OCI-LY7 (cell line): ENCODE measurements around the gene WIPF2. TPM values are rescaled to one million over a fixed set of nuclear protein-coding genes. Genes with fewer than 3 reads are reported as not detected.

ENCODE experiments used
- BruUV-seq: library from RNA; stranded (reverse); fragments of 400-500 nt; replicated peaks from 2 replicates; lab custom pipeline; 2021; lab: Mats Ljungman, UMichigan
- CTCF ChIA-PET: fragments of 300-600 bp; sonication (Branson Sonifier 250); formaldehyde crosslinking; loops from one replicate; lab custom pipeline; 2022; ENCODE audit warnings: antibody characterized with exemption; ENCODE audit not compliant: unreplicated experiment; lab: Charles Lee
- POLR2A ChIA-PET: fragments of 300-600 bp; sonication (Branson Sonifier 250); formaldehyde crosslinking; loops from one replicate; lab custom pipeline; 2022; ENCODE audit warnings: antibody characterized with exemption; lab: Charles Lee
- DNase-seq: peaks from one replicate; pipeline ENCODE4 v3.0.0-alpha.2; 2015; ENCODE audit warnings: low spot score
- H2AFZ ChIP-seq: fragments of 200-600 bp; sonication (generic), shearing (Covaris generic); 2 replicates; pipeline ENCODE4 v1.6.1; 2014; ENCODE audit warnings: mild to moderate bottlenecking, antibody characterized with exemption, low read length, moderate library complexity
- H3K27ac ChIP-seq: fragments of 200-600 bp; sonication (generic); 2 replicates; pipeline ENCODE4 v1.5.1; 2014; ENCODE audit warnings: mixed run types, low read depth, mild to moderate bottlenecking, moderate library complexity, low read length, inconsistent platforms; ENCODE audit not compliant: poor library complexity, severe bottlenecking
- H3K36me3 ChIP-seq: fragments of 200-600 bp; sonication (generic); 2 replicates; pipeline ENCODE4 v1.6.1; 2014; ENCODE audit warnings: mild to moderate bottlenecking, antibody characterized with exemption, low read length, moderate library complexity, mixed read lengths; ENCODE audit not compliant: insufficient read depth
- H3K4me1 ChIP-seq: fragments of 200-600 bp; sonication (generic); 2 replicates; pipeline ENCODE4 v1.5.1; 2014; ENCODE audit warnings: mild to moderate bottlenecking, low read length; ENCODE audit not compliant: insufficient read depth, poor library complexity, severe bottlenecking
- H3K4me2 ChIP-seq: fragments of 200-600 bp; sonication (generic); 2 replicates; pipeline ENCODE4 v1.6.1; 2014; ENCODE audit warnings: mild to moderate bottlenecking, low read length
- H3K4me3 ChIP-seq: fragments of 200-600 bp; sonication (generic); 2 replicates; pipeline ENCODE4 v1.5.1; 2014; ENCODE audit warnings: mild to moderate bottlenecking, low read depth, low read length; ENCODE audit not compliant: poor library complexity, severe bottlenecking
- H3K79me2 ChIP-seq: fragments of 200-600 bp; sonication (generic); 2 replicates; pipeline ENCODE4 v1.6.1; 2016; ENCODE audit warnings: low read depth, mild to moderate bottlenecking, low read length, moderate library complexity, mixed read lengths; ENCODE audit not compliant: insufficient read depth
- H3K9me2 ChIP-seq: fragments of 200-600 bp; sonication (generic); 2 replicates; pipeline ENCODE4 v1.6.1; 2016; ENCODE audit warnings: mild to moderate bottlenecking, low read length, mixed read lengths; ENCODE audit not compliant: insufficient read depth
- H3K9me3 ChIP-seq: fragments of 200-600 bp; sonication (generic); 2 replicates; pipeline ENCODE4 v1.6.1; 2014; ENCODE audit warnings: mild to moderate bottlenecking, mixed run types, low read length, mixed read lengths
- H4K20me1 ChIP-seq: fragments of 200-600 bp; sonication (generic); 2 replicates; pipeline ENCODE4 v1.6.1; 2014; ENCODE audit warnings: mild to moderate bottlenecking, antibody characterized with exemption, low read length, moderate library complexity, mixed read lengths; ENCODE audit not compliant: insufficient read depth
- CTCF ChIP-seq: fragments of 200-600 bp; sonication (generic); conservative IDR thresholded peaks from 2 replicates; pipeline ENCODE4 v1.5.1; 2014; ENCODE audit warnings: mild to moderate bottlenecking, antibody characterized with exemption, low read length, moderate library complexity, mixed read lengths
- EZH2phosphoT487 ChIP-seq: fragments of 200-600 bp; sonication (generic); IDR thresholded peaks from 2 replicates; pipeline ENCODE4 v1.6.1; 2018; ENCODE audit warnings: low read depth, borderline replicate concordance, mild to moderate bottlenecking, mixed run types, antibody characterized with exemption, low read length, moderate library complexity, mixed read lengths
- intact Hi-C: fragments of 100-400 bp; cut with micrococcal nuclease; formaldehyde crosslinking; loops from one replicate; pipeline ENCODE4 v1.10.0; 2022; ENCODE audit not compliant: unreplicated experiment
- total RNA-seq, 2 experiments: library from RNA; depleted of rRNA in 1 of 2; stranded (reverse); fragments of >200 nt in 1 of 2; shearing (Covaris generic) in 1 of 2; gene quantifications; 2 replicates each; pipeline ENCODE4 v1.2.3, GENCODE V29; 2014 to 2022

Gene WIPF2
- total RNA-seq, 2 experiments from 2014 or later: 4.7 to 20.3 TPM

- Histone ChIP-seq H3K9me3 (no peaks in the 10 kb centered on the region), H3K4me3 (peak overlapping the region; percentile 70), H3K27ac (no peak overlapping the region), H3K4me1 (peaks cover 31% of the 10 kb centered on the region), H4K20me1 (no peaks in the 10 kb centered on the region), H3K79me2 (no peaks in the 10 kb centered on the region), H3K9me2 (no peaks in the 10 kb centered on the region), H3K36me3 (no peaks in the 10 kb centered on the region), H3K4me2 (peak overlapping the region; percentile 84), H2AFZ (peak overlapping the region; percentile 73)
- no TSS peak for BruUV-seq
- CTCF ChIA-PET: interaction anchor here (0.6 to 1.4 kb wide), 5 partner anchors 13 to 160 kb away, joined by 3 to 8 read pairs (median 5); no protein-coding TSS in a partner anchor
- DNase-seq: peak; percentile 84
- intact Hi-C loops: loop anchor here (1.0 kb wide), 2 partner anchors 78 to 178 kb away; no protein-coding TSS in a partner anchor
- TF ChIP-seq EZH2phosphoT487 (no peak), CTCF (peak; percentile 88)
- POLR2A ChIA-PET: interaction anchor here (0.5 to 1.6 kb wide), 8 partner anchors 16 to 126 kb away, joined by 3 to 6 read pairs (median 4); no protein-coding TSS in a partner anchor
Measured at GRCh38 chr17:40191237-40192208, 27.6 kb upstream of the WIPF2 start.

GRCh38 chr17:40192961-40193360 lies 26.1 kb upstream of the WIPF2 start:
- Histone ChIP-seq H4K20me1 (no peaks in the 10 kb centered on the region), H3K9me3 (no peaks in the 10 kb centered on the region), H3K4me1 (peaks cover 31% of the 10 kb centered on the region), H3K4me3 (no peak overlapping the region), H3K4me2 (no peak overlapping the region), H3K9me2 (no peaks in the 10 kb centered on the region), H3K36me3 (no peaks in the 10 kb centered on the region), H3K27ac (no peak overlapping the region), H3K79me2 (no peaks in the 10 kb centered on the region), H2AFZ (no peak overlapping the region)
- no TSS peak for BruUV-seq
- intact Hi-C loops: no loop called here
- TF ChIP-seq EZH2phosphoT487 (no peak), CTCF (no peak)
- POLR2A ChIA-PET: no interaction called here
- CTCF ChIA-PET: no interaction called here
- DNase-seq: no peak
